C4-2B (cell line): ENCODE data around the gene COQ6.

Source experiments
- CTCF ChIP-seq: fragments of 450-650 bp; conservative IDR thresholded peaks from 2 replicates; pipeline ENCODE4 v1.5.1; 2017; ENCODE audit warnings: mild to moderate bottlenecking
- ZFX ChIP-seq: fragments of 450-650 bp; IDR thresholded peaks from 2 replicates; pipeline ENCODE4 v1.6.1; 2017

- TF ChIP-seq CTCF (no peak), ZFX (no peak)
Observed at GRCh38 chr14:73997108-73997943, 47.2 kb downstream of the COQ6 start.
